ENCODE measurements around the gene HPRT1.
A peak's percentile ranks its signal among the peaks of the same experiment; 100 is the strongest.
"Not testable (repeated sequence)": the region's sequence is repeated elsewhere in the genome, so short reads cannot be mapped to it uniquely, and the experiment has no call there.

The HPRT1 gene

GRCh38 chrX:134460005-134460861, at the start of gene HPRT1:
Gene HPRT1, plus strand, starts transcription at chrX:134460165. Its CDS starts 147 bp downstream, at chrX:134460312.
- peak; percentile 77 for DNase-seq

GRCh38 chrX:134416087-134416486, 43.9 kb upstream of the HPRT1 start:
- peak; percentile 11 for DNase-seq

- DNase-seq = peak; percentile 23
Observed at GRCh38 chrX:134418317-134419113, 41.5 kb upstream of the HPRT1 start.

GRCh38 chrX:134419784-134420183, 40.2 kb upstream of the HPRT1 start:
- DNase-seq = no peak

GRCh38 chrX:134423606-134424005, 36.4 kb upstream of the HPRT1 start:
- peak; percentile 38 for DNase-seq

- no peak for DNase-seq
Observed at GRCh38 chrX:134426281-134426680, 33.7 kb upstream of the HPRT1 start.

GRCh38 chrX:134431894-134432293, 28.1 kb upstream of the HPRT1 start:
- peak; percentile 75 for DNase-seq

- DNase-seq = no peak
Observed at GRCh38 chrX:134435894-134436293, 24.1 kb upstream of the HPRT1 start.

GRCh38 chrX:134443020-134443419, 16.9 kb upstream of the HPRT1 start:
- DNase-seq = no peak

- no peak for DNase-seq
Observed at GRCh38 chrX:134443461-134443860, 16.5 kb upstream of the HPRT1 start.

- no peak for DNase-seq
Observed at GRCh38 chrX:134444681-134445080, 15.3 kb upstream of the HPRT1 start.

GRCh38 chrX:134452596-134452995, 7.4 kb upstream of the HPRT1 start:
- no peak for DNase-seq

GRCh38 chrX:134453631-134454030, 6.3 kb upstream of the HPRT1 start:
- no peak for DNase-seq

- no peak for DNase-seq
Observed at GRCh38 chrX:134454506-134454905, 5.5 kb upstream of the HPRT1 start.

GRCh38 chrX:134457708-134458107, 2.3 kb upstream of the HPRT1 start:
- DNase-seq = no peak

GRCh38 chrX:134459683-134460004, 321 bp upstream of the HPRT1 start:
- no peak for DNase-seq

GRCh38 chrX:134460862-134461220, 876 bp downstream of the HPRT1 start:
- peak; percentile 1 for DNase-seq

GRCh38 chrX:134461437-134461836, 1.5 kb downstream of the HPRT1 start:
- peak; percentile 1 for DNase-seq

- no peak for DNase-seq
Observed at GRCh38 chrX:134462927-134463326, 3.0 kb downstream of the HPRT1 start.

- DNase-seq = not testable (repeated sequence)
Observed at GRCh38 chrX:134464453-134464852, 4.5 kb downstream of the HPRT1 start.

GRCh38 chrX:134469486-134469885, 9.5 kb downstream of the HPRT1 start:
- peak; percentile 73 for DNase-seq

- DNase-seq = no peak
Observed at GRCh38 chrX:134470013-134470412, 10.0 kb downstream of the HPRT1 start.

- DNase-seq = no peak
Observed at GRCh38 chrX:134472041-134472440, 12.1 kb downstream of the HPRT1 start.

GRCh38 chrX:134476284-134476683, 16.3 kb downstream of the HPRT1 start:
- no peak for DNase-seq
